Smooth muscle cell (in vitro differentiated cells): Measurements from ENCODE around the gene PAN3. TPM values are rescaled to one million over a fixed set of nuclear protein-coding genes. Genes with fewer than 3 reads are reported as not detected.

ENCODE experiments used
- polyA plus RNA-seq: library from polyadenylated mRNA; unstranded; fragments of >200 nt; fragmentation: Nextera tagmentation; extraction: Ambion mirVana; gene quantifications from 2 replicates; pipeline ENCODE4 v1.2.1, GENCODE V29; 2016
- small RNA-seq: library from RNA; depleted of rRNA; stranded (forward); fragments of <200 nt; gene quantifications from one replicate; pipeline ENCODE3, GENCODE V24; 2014
- total RNA-seq: library from RNA; depleted of rRNA; stranded (reverse); fragments of >200 nt; gene quantifications from 2 replicates; pipeline ENCODE4 v1.2.3, GENCODE V29; 2014

The PAN3 gene
- total and polyA plus RNA-seq, 2 experiments from 2014 or later, result 2.9 to 28.2 TPM

Small RNA genes lying within 50 kb of the gene (small RNA-seq; reads per million reads assigned to genes)
- not detected for gene RNU6-82P

Other genes starting within 250 kb of the PAN3 start
- gene PDX1, start 218.5 kb upstream of the PAN3 start, total RNA-seq, result not detected in 2 replicates
- gene PDX1, start 218.5 kb upstream of the PAN3 start, polyA plus RNA-seq, result not detected in 2 replicates
- gene CDX2, start 169.2 kb upstream of the PAN3 start, total RNA-seq, result 0.04 and 0.18 TPM in 2 replicates
- gene CDX2, start 169.2 kb upstream of the PAN3 start, polyA plus RNA-seq, result 0.31 and 0.45 TPM in 2 replicates
- gene URAD, start 149.9 kb upstream of the PAN3 start, total RNA-seq, result not detected in 2 replicates
- not detected in 2 replicates for gene URAD, start 149.9 kb upstream of the PAN3 start, polyA plus RNA-seq
- gene FLT3, start 38.0 kb upstream of the PAN3 start, total RNA-seq, result not detected in 2 replicates
- gene FLT3, start 38.0 kb upstream of the PAN3 start, polyA plus RNA-seq, result not detected in 2 replicates